GM23338 (cell line): ENCODE results near the gene CCR6. TPM values are rescaled to one million over a fixed set of nuclear protein-coding genes. Genes with fewer than 3 reads are reported as not detected.

Experiments
- ATAC-seq: fragments of 200-7000 bp; cut with Tn5 transposase; 3 replicates; pipeline ENCODE4 v1.9.1; 2020
- DNase-seq: peaks from one replicate; pipeline ENCODE4 v3.0.0-alpha.2; 2015; ENCODE audit warnings: low spot score
- H2AFZ ChIP-seq: fragments of 200-600 bp; sonication (generic); 2 replicates; pipeline ENCODE4 v1.8.0; 2016; ENCODE audit warnings: antibody characterized with exemption, mild to moderate bottlenecking, moderate library complexity
- H3F3A ChIP-seq: fragments of 200-600 bp; sonication (generic); replicated peaks from 2 replicates; pipeline ENCODE4 v1.8.0; 2017; ENCODE audit warnings: antibody characterized with exemption, mixed run types, low read depth
- H3K27ac ChIP-seq: fragments of 200-600 bp; sonication (generic); 2 replicates; pipeline ENCODE4 v1.6.1; 2016; ENCODE audit warnings: low read depth
- H3K27me3 ChIP-seq: fragments of 200-600 bp; sonication (generic); 2 replicates; pipeline ENCODE4 v1.8.0; 2016; ENCODE audit warnings: mild to moderate bottlenecking, mixed run types, moderate library complexity; ENCODE audit not compliant: insufficient read depth
- H3K36me3 ChIP-seq: fragments of 200-600 bp; sonication (generic); 2 replicates; pipeline ENCODE4 v1.8.0; 2016; ENCODE audit warnings: mild to moderate bottlenecking; ENCODE audit not compliant: insufficient read depth
- H3K4me1 ChIP-seq: fragments of 200-600 bp; sonication (generic); 2 replicates; pipeline ENCODE4 v1.8.0; 2016; ENCODE audit warnings: mild to moderate bottlenecking, moderate library complexity; ENCODE audit not compliant: insufficient read depth
- H3K4me2 ChIP-seq: fragments of 200-600 bp; sonication (generic); 2 replicates; pipeline ENCODE4 v1.7.1; 2017; ENCODE audit warnings: mixed run types
- H3K4me3 ChIP-seq: fragments of 200-600 bp; sonication (generic); 2 replicates; pipeline ENCODE4 v1.6.1; 2016; ENCODE audit warnings: mixed run types
- H3K79me2 ChIP-seq: fragments of 200-600 bp; sonication (generic); replicated peaks from 2 replicates; pipeline ENCODE4 v1.8.0; 2017; ENCODE audit warnings: mild to moderate bottlenecking; ENCODE audit not compliant: insufficient read depth
- H3K9me2 ChIP-seq: fragments of 200-600 bp; sonication (generic); 2 replicates; pipeline ENCODE4 v1.8.0; 2017; ENCODE audit not compliant: insufficient read depth
- H4K20me1 ChIP-seq: fragments of 200-600 bp; sonication (generic); replicated peaks from 2 replicates; pipeline ENCODE4 v1.8.0; 2017; ENCODE audit warnings: mild to moderate bottlenecking; ENCODE audit not compliant: insufficient read depth
- H3K27ac Mint-ChIP-seq: 2 replicates; pipeline ENCODE4 v1.8.0; 2020; ENCODE audit warnings: inconsistent platforms, mild to moderate bottlenecking, moderate library complexity, mixed read lengths
- H3K27me3 Mint-ChIP-seq: 3 replicates; pipeline ENCODE4 v1.8.0; 2022; ENCODE audit warnings: low read depth, mild to moderate bottlenecking, moderate library complexity, mixed read lengths, inconsistent platforms; ENCODE audit not compliant: insufficient read depth, poor library complexity
- H3K36me3 Mint-ChIP-seq: 3 replicates; pipeline ENCODE4 v1.8.0; 2021; ENCODE audit warnings: low read depth, mild to moderate bottlenecking, inconsistent platforms, moderate library complexity, mixed read lengths
- H3K4me1 Mint-ChIP-seq: 3 replicates; pipeline ENCODE4 v1.8.0; 2020; ENCODE audit warnings: mild to moderate bottlenecking, inconsistent platforms, mixed read lengths
- H3K4me3 Mint-ChIP-seq: 3 replicates; pipeline ENCODE4 v1.8.0; 2021; ENCODE audit warnings: moderate library complexity, mild to moderate bottlenecking, inconsistent platforms, mixed read lengths
- H3K9me3 Mint-ChIP-seq: 3 replicates; pipeline ENCODE4 v1.8.0; 2020; ENCODE audit warnings: moderate library complexity, mild to moderate bottlenecking, inconsistent platforms, mixed read lengths
- CREB1 ChIP-seq: fragments of 250-450 bp; sonication (Bioruptor Pico); IDR thresholded peaks from 2 replicates; pipeline ENCODE4 v1.5.0; 2020; ENCODE audit warnings: low read depth, mild to moderate bottlenecking, moderate library complexity
- CTCF ChIP-seq, 2 experiments: fragments of 200-600 bp in 1 of 2; sonication (generic) in 1 of 2; conservative IDR thresholded peaks; 2 replicates each; pipeline versions ENCODE4 v1.5.1 to v1.6.1; 2016 to 2017; ENCODE audit warnings: antibody characterized with exemption in 2 of 2, low read depth in 2 of 2, mild to moderate bottlenecking in 2 of 2, moderate library complexity in 1 of 2
- ETS1 ChIP-seq: IDR thresholded peaks from 2 replicates; pipeline ENCODE4 v1.6.1; 2016; ENCODE audit warnings: antibody characterized with exemption
- EZH2 ChIP-seq: fragments of 200-600 bp; sonication (generic); IDR thresholded peaks from one replicate; pipeline ENCODE4 v1.8.0; 2017; ENCODE audit warnings: antibody characterized with exemption, mild to moderate bottlenecking, low read depth; ENCODE audit not compliant: unreplicated experiment
- EZH2phosphoT487 ChIP-seq: fragments of 200-600 bp; sonication (generic); IDR thresholded peaks from one replicate; pipeline ENCODE4 v1.8.1; 2018; ENCODE audit warnings: antibody characterized with exemption; ENCODE audit not compliant: unreplicated experiment
- JUNB ChIP-seq: IDR thresholded peaks from one replicate; pipeline ENCODE4 v1.6.1; 2016; ENCODE audit warnings: antibody characterized with exemption; ENCODE audit not compliant: unreplicated experiment
- NANOG ChIP-seq: IDR thresholded peaks from 2 replicates; pipeline ENCODE4 v1.6.1; 2016; ENCODE audit warnings: antibody characterized with exemption, borderline replicate concordance
- POLR2AphosphoS5 ChIP-seq: IDR thresholded peaks from 2 replicates; pipeline ENCODE4 v1.6.1; 2016; ENCODE audit warnings: antibody characterized with exemption, low read depth
- REST ChIP-seq: IDR thresholded peaks from one replicate; pipeline ENCODE4 v1.6.1; 2018; ENCODE audit warnings: antibody characterized with exemption; ENCODE audit not compliant: unreplicated experiment
- STAT1 ChIP-seq: IDR thresholded peaks from one replicate; pipeline ENCODE4 v1.6.1; 2016; ENCODE audit warnings: antibody characterized with exemption; ENCODE audit not compliant: unreplicated experiment
- ZNF114 ChIP-seq: fragments of 250-450 bp; sonication (Bioruptor Pico); IDR thresholded peaks from 2 replicates; pipeline ENCODE4 v1.5.0; 2020; ENCODE audit warnings: mild to moderate bottlenecking, moderate library complexity
- ZNF331 ChIP-seq: fragments of 250-450 bp; sonication (Bioruptor Pico); IDR thresholded peaks from 2 replicates; pipeline ENCODE4 v1.5.0; 2020; ENCODE audit warnings: low read depth, mild to moderate bottlenecking, moderate library complexity
- ZNF462 ChIP-seq: fragments of 250-450 bp; sonication (Bioruptor Pico); IDR thresholded peaks from 2 replicates; pipeline ENCODE4 v1.5.0; 2020; ENCODE audit warnings: mild to moderate bottlenecking, moderate library complexity
- polyA plus RNA-seq: library from polyadenylated mRNA; unstranded; fragments of >200 nt; fragmentation: Nextera tagmentation; extraction: Ambion mirVana; gene quantifications from 2 replicates; pipeline ENCODE4 v1.2.1, GENCODE V29; 2016
- total RNA-seq: library from RNA; depleted of rRNA; stranded (reverse); fragments of >200 nt; shearing (Covaris generic); gene quantifications from 2 replicates; pipeline ENCODE4 v1.2.3, GENCODE V29; 2014

The CCR6 gene
- total and polyA plus RNA-seq, 2 experiments from 2014 or later, result not detected

GRCh38 chr6:167163476-167164011 is 40.6 kb downstream of the CCR6 start:
- peak; percentile 94 for ATAC-seq
- peak overlapping the region; percentile 98 for H3K27ac Mint-ChIP-seq
- TF ChIP-seq ZNF114 (CRISPR knock-in tag) (no peak), NANOG (peak; percentile 88), ETS1 (0 out of 2 replicates have a peak, but pooled peaks have one; percentile 32), POLR2AphosphoS5 (peak; percentile 57), STAT1 (no peak), JUNB (no peak), EZH2phosphoT487 (no peak), REST (no peak), ZNF331 (CRISPR knock-in tag) (no peak), EZH2 (no peak), ZNF462 (CRISPR knock-in tag) (0 out of 2 replicates have a peak, but pooled peaks have one; percentile 4), CTCF (conservative IDR thresholded peaks at IDR 0.05; ENCODE audit: low read depth in 2 of 2) (0 out of 4 replicates have a peak, but pooled peaks of 1 of the 2 experiments have one; percentile 25), CREB1 (CRISPR knock-in tag) (no peak)
- no peaks in the 10 kb centered on the region for H3K27me3 ChIP-seq
- peak overlapping the region; percentile 17; the same call in 1 of the 2 replicates for H3K4me3 ChIP-seq
- H3K4me1 Mint-ChIP-seq, result peaks cover 43% of the 10 kb centered on the region
- peaks cover 15% of the 10 kb centered on the region; the same call in 2 of the 3 replicates for H3K36me3 Mint-ChIP-seq
- no peak overlapping the region for H2AFZ ChIP-seq
- H3K27ac ChIP-seq, result peak overlapping the region; percentile 92
- peaks cover 5% of the 10 kb centered on the region; the same call in 1 of the 3 replicates for H3K9me3 Mint-ChIP-seq
- H3K4me3 Mint-ChIP-seq, result peak overlapping the region; percentile 58
- peak; percentile 97 for DNase-seq
- peaks cover 32% of the 10 kb centered on the region for H3K4me1 ChIP-seq
- peaks cover 29% of the 10 kb centered on the region for H3K9me2 ChIP-seq
- no peaks in the 10 kb centered on the region for H3K79me2 ChIP-seq
- H3K36me3 ChIP-seq, result no peaks in the 10 kb centered on the region
- peaks cover 16% of the 10 kb centered on the region for H3K27me3 Mint-ChIP-seq
- H3K4me2 ChIP-seq, result peak overlapping the region; percentile 37; the same call in 1 of the 2 replicates
- no peaks in the 10 kb centered on the region for H4K20me1 ChIP-seq
- H3F3A ChIP-seq, result peaks cover 10% of the 10 kb centered on the region
